MG63 (cell line): ENCODE measurements around the gene NEUROD6. TPM values are rescaled to one million over a fixed set of nuclear protein-coding genes. Genes with fewer than 3 reads are reported as not detected.

ENCODE experiments used
- DNase-seq: peaks from one replicate; pipeline ENCODE4 v3.0.0-alpha.2; 2020
- H3K27me3 ChIP-seq: fragments of 250-450 bp; sonication (Bioruptor Pico); 2 replicates; pipeline ENCODE4 v1.5.1; 2020; ENCODE audit warnings: mild to moderate bottlenecking, moderate library complexity
- H3K36me3 ChIP-seq: fragments of 250-450 bp; sonication (Bioruptor Pico); 2 replicates; pipeline ENCODE4 v1.5.1; 2020; ENCODE audit warnings: mild to moderate bottlenecking, moderate library complexity
- H3K4me3 ChIP-seq: fragments of 250-450 bp; sonication (Bioruptor Pico); 2 replicates; pipeline ENCODE4 v1.5.1; 2020; ENCODE audit warnings: mild to moderate bottlenecking, moderate library complexity
- H3K9me3 ChIP-seq: fragments of 250-450 bp; sonication (Bioruptor Pico); 2 replicates; pipeline ENCODE4 v1.5.1; 2020; ENCODE audit warnings: mild to moderate bottlenecking, moderate library complexity
- total RNA-seq: library from RNA; depleted of rRNA; stranded (reverse); fragments of >200 nt; shearing (Covaris generic); gene quantifications from 2 replicates; pipeline ENCODE4 v1.2.3, GENCODE V29; 2014; ENCODE audit warnings: low replicate concordance

Gene NEUROD6
- total RNA-seq, 1 experiment from 2014 or later: not detected

DNA sequence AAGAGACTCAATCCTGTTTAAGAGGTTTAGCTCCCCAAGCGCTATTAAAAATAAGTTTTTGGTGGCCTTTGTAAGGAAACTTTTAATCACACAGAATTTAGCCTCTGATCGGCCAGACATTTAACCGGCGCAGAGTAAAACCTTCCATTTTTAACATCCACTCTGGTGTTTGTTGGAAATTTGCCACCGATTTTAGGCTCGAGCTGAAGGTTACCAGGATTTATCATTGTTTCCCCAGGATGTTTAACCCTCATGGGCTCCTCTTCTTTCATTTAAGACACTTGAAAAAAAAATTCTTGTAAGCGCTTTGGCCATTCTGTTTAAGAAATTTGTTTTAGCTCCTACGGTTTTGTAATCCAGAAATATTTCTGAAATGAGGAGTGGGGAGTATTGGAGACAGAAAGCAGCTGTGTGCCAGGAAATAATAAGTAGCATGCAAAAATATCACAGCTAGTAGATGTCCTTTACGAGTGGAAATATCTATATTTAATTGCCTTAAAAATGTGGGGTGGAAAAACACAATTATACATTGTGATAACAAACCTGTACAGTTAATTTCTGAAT, 3.4 kb downstream of the NEUROD6 start:
- Histone ChIP-seq H3K27me3 (peaks cover 62% of the 10 kb centered on the region), H3K4me3 (no peak overlapping the region), H3K36me3 (no peaks in the 10 kb centered on the region), H3K9me3 (no peaks in the 10 kb centered on the region)
- no peak for DNase-seq

GRCh38 chr7:31336202-31337001, 4.1 kb downstream of the NEUROD6 start:
- no peaks in the 10 kb centered on the region for H3K9me3 ChIP-seq
- no peak for DNase-seq
- H3K36me3 ChIP-seq: no peaks in the 10 kb centered on the region
- peaks cover 58% of the 10 kb centered on the region for H3K27me3 ChIP-seq
- no peak overlapping the region for H3K4me3 ChIP-seq

DNA sequence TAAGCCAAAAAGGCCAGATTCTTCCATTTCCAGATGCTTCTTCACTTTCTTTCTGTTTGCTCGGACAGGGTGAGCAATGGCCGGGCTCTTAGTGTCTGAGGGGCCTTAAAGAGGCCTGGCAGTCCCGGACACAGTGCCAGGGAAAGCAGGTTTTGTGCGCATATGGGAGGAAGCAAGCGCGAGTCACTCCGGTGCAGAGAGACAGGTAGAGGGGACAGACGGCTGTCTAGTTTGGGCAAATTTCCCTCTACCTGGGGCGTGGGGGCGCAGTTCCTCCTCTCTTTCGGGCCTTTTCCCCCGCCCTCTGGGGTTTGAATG, 4.7 kb downstream of the NEUROD6 start:
- Histone ChIP-seq H3K27me3 (peaks cover 52% of the 10 kb centered on the region), H3K4me3 (no peak overlapping the region), H3K36me3 (no peaks in the 10 kb centered on the region), H3K9me3 (no peaks in the 10 kb centered on the region)
- no peak for DNase-seq

DNA sequence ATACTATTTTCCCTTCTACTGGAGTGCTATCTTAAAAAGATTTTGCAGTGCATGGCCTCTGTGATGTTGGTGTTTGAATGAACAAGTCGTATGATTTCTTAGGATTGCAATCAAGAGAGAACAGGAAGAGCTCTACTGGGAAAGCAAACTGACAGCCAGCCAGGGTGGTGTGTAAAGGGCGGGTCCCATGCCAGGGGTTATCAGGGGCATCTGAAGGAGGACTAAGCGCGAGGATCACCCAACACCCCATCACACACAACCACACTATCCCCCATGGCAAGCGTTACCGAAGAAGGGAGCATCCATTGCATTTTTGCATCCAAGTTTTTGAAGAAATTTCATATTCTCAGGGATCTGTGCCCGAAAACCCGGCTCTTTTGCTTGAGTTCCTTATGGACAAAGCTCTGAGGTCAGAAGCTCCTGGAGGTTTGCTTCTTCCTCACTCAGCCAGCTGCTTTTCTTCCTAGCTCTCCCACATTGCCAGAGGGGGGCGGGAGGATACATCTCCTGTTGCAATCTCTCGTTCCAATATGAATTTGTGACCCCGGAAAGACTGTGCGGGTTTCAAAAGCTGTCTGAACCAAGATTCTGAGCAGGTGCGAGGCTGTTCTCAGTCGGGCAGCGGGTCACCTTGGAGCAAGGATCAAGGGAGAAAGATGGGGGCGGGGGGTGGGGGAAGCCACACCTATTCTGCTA, 5.2 kb downstream of the NEUROD6 start:
- no peak overlapping the region for H3K4me3 ChIP-seq
- H3K9me3 ChIP-seq: no peaks in the 10 kb centered on the region
- H3K36me3 ChIP-seq: no peaks in the 10 kb centered on the region
- peaks cover 48% of the 10 kb centered on the region for H3K27me3 ChIP-seq
- no peak for DNase-seq

DNA sequence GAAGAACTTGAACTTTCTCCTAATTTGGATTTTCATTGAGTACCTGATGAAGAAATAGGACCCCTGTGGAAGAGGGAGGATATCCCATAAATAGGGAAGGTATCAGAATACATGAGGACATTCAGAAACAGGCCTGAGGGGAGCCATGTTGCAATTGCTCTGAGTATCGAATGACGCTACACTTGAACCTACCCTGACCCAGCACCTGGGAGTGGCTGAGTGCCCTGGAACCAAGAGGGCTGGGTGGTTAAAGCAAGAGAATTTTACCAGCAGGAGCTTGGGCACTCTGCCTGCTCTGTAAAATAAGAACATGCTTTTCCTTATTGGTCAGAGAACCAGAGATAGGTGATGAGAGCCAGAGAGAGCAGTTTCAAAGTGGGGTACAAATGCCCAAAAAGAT, 7.2 kb downstream of the NEUROD6 start:
- Histone ChIP-seq H3K4me3 (no peak overlapping the region), H3K9me3 (no peaks in the 10 kb centered on the region), H3K27me3 (peaks cover 31% of the 10 kb centered on the region), H3K36me3 (no peaks in the 10 kb centered on the region)
- no peak for DNase-seq

- Histone ChIP-seq H3K4me3 (no peak overlapping the region), H3K9me3 (no peaks in the 10 kb centered on the region), H3K36me3 (no peaks in the 10 kb centered on the region), H3K27me3 (no peaks in the 10 kb centered on the region)
- DNase-seq: peak; percentile 21
Measured at GRCh38 chr7:31327071-31327470, 13.5 kb downstream of the NEUROD6 start.

- no peak for DNase-seq
- Histone ChIP-seq H3K27me3 (no peaks in the 10 kb centered on the region), H3K9me3 (no peaks in the 10 kb centered on the region), H3K36me3 (no peaks in the 10 kb centered on the region), H3K4me3 (no peak overlapping the region)
Measured at GRCh38 chr7:31326416-31326815, 14.1 kb downstream of the NEUROD6 start.

- DNase-seq: no peak
- H3K27me3 ChIP-seq: peaks cover 9% of the 10 kb centered on the region; the same call in 1 of the 2 replicates
Measured at GRCh38 chr7:31323101-31323500, 17.4 kb downstream of the NEUROD6 start.

DNA sequence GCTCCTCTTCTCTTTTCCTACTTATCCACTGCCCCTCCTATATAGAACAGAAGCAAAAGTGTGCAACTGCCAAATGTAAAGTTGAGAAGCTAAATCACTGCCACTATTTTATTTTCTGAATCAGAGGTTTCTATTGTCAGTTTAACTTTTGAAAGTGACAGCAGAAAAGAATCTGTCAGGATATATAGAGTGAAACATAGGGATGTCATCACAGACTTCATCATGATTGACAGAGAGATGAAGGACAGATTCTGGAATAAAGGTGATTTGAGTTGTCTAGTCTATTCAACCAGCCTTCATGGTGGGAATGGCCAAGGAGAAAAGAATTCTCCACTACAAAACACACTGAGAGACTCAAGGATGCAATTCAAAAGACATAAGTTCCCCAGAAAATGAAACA, 19.9 kb downstream of the NEUROD6 start:
- DNase-seq: no peak

More at GRCh38 chr7:31323101-31323500, 17.4 kb downstream of the NEUROD6 start:
- no peak overlapping the region for H3K4me3 ChIP-seq
- H3K9me3 ChIP-seq: no peaks in the 10 kb centered on the region
- H3K36me3 ChIP-seq: no peaks in the 10 kb centered on the region

DNA sequence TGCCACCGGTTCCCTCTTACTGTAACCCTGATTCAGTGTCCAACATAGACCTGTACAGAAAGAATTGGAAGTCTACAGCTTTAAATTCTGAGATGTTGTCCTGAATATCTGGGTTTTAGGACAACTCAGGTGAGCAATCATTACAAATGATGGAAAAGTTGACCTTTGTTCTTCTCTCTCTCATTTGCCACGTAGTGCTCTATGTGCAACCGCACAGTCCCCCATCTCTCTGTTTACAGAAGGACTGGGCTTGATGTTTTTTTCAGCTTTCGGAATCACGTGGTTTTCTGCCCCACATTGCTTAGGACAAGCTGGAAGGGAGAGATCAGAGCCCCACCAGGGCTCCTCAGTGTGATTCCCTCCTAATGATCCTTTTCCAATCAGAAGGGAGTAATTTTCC, 22.2 kb downstream of the NEUROD6 start:
- H3K27me3 ChIP-seq: peaks cover 12% of the 10 kb centered on the region
- H3K36me3 ChIP-seq: no peaks in the 10 kb centered on the region
- H3K4me3 ChIP-seq: no peak overlapping the region
- DNase-seq: no peak
- no peaks in the 10 kb centered on the region for H3K9me3 ChIP-seq

More for the DNA sequence above, 19.9 kb downstream of the NEUROD6 start:
- no peak overlapping the region for H3K4me3 ChIP-seq
- H3K27me3 ChIP-seq: peaks cover 12% of the 10 kb centered on the region
- no peaks in the 10 kb centered on the region for H3K36me3 ChIP-seq
- no peaks in the 10 kb centered on the region for H3K9me3 ChIP-seq

DNA sequence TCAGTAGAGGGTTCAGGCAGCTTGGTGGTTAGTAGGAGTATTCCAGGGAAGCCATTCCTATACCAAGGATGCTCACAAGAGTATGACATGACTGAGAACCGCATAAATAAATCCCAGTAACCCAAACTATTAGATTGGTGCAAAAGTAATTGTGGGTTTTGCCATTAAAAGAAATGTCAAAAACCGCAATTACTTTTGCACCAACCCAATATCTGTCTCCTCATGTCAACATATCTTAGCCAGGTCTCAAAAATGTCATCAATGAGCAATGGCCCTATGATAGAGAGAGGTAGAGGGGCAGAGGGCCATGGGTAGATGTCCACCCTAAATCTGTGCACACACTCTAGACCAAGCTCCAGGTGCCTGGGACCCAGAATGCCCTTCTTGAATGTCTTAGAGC, 23.6 kb downstream of the NEUROD6 start:
- peaks cover 12% of the 10 kb centered on the region for H3K27me3 ChIP-seq
- no peaks in the 10 kb centered on the region for H3K36me3 ChIP-seq
- no peak for DNase-seq
- no peak overlapping the region for H3K4me3 ChIP-seq
- no peaks in the 10 kb centered on the region for H3K9me3 ChIP-seq

GRCh38 chr7:31315758-31316157, 24.8 kb downstream of the NEUROD6 start:
- DNase-seq: no peak
- no peak overlapping the region for H3K4me3 ChIP-seq
- H3K36me3 ChIP-seq: no peaks in the 10 kb centered on the region
- H3K27me3 ChIP-seq: peaks cover 17% of the 10 kb centered on the region
- no peaks in the 10 kb centered on the region for H3K9me3 ChIP-seq

GRCh38 chr7:31314781-31315180, 25.7 kb downstream of the NEUROD6 start:
- no peaks in the 10 kb centered on the region for H3K9me3 ChIP-seq
- no peak overlapping the region for H3K4me3 ChIP-seq
- no peaks in the 10 kb centered on the region for H3K36me3 ChIP-seq
- H3K27me3 ChIP-seq: peaks cover 16% of the 10 kb centered on the region
- no peak for DNase-seq

DNA sequence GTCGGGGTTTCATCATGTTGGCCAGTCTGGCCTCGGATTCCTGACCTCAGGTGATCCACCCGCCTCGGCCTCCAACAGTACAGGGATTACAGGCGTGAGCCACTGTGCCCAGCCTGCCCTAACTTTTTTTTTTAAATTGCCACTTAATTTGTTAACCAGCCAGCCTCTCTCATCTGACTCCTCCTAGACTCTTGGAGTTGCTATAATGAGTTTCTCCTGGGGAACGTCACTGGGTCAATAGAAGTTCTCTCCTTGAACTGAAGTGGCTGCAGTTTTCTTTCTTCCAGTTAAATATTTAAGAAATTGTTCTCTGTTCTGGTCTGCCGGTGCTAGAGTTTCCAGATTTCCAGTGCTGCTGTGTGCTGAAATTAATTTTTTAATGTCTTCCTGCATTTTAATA, 27.6 kb downstream of the NEUROD6 start:
- Histone ChIP-seq H3K4me3 (no peak overlapping the region), H3K27me3 (peaks cover 17% of the 10 kb centered on the region), H3K36me3 (no peaks in the 10 kb centered on the region), H3K9me3 (no peaks in the 10 kb centered on the region)
- DNase-seq: no peak

DNA sequence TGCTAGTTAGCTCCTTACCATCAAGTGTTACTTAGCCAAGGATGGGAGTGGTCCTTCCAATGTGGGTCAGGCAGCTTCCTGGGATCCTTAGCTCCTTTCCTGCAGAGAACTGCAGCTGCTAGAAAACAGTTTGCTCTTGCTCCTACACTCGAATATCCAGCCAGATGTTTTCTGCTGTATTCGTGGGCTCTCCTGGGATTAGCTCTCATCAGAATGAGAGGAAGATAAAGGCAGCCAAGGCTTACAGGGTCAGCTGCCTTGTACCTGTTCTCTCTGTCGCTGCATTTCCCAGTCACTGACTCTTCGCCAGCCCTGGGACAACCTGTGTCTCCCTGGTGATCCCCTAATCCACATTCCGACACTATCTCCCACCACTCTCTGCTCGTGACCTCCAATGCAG, 29.0 kb downstream of the NEUROD6 start:
- no peak for DNase-seq
- Histone ChIP-seq H3K36me3 (no peaks in the 10 kb centered on the region), H3K9me3 (no peaks in the 10 kb centered on the region), H3K27me3 (peaks cover 19% of the 10 kb centered on the region), H3K4me3 (no peak overlapping the region)

DNA sequence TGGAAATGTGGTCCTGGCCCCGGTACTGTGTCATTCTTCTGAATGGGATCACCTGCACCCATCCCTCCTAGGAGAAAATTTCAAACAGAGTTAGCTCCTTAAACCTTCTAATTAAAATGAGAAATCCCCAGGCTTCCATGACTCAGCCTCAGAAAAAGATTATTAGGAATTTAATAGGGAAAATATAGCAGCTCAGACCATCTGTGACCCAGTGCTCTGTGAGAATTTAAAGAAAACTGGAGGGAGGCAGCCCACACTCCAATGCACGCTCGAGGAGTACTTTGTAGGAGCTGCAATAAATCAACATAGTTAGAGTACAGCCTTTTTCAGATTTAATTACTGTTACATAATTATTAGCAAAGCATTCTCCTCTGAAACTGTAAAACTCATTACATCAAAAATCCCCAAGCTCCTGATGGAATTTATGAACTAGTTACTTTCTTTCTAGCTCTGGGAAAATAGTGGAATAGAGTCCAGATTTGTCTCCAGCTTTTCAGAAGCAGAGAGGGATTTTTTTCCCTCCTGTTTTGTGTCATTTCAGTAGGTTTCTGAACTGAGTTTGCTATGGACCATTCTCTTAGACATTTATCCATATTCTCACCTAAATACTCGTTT, 30.1 kb downstream of the NEUROD6 start:
- H3K27me3 ChIP-seq: peaks cover 19% of the 10 kb centered on the region
- no peak overlapping the region for H3K4me3 ChIP-seq
- H3K36me3 ChIP-seq: no peaks in the 10 kb centered on the region
- H3K9me3 ChIP-seq: no peaks in the 10 kb centered on the region
- DNase-seq: no peak

DNA sequence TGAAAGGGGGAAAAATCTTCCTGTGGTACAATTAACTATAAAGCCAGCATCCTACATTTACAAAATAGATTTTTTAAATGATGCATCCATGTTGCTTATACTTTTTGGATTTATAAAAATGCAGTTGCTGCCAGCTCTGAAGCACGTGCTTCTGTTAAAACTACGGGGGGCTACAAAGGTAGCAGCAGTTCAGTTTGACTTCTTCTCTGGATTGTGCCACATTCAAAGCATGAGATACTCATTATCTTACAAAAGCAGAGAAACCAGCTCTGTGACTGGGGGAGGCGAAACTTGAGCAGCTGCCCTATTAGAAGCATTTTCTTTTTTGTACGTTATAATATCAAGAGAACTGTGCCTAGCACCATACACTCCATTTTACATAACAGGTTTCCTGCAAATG, 31.1 kb downstream of the NEUROD6 start:
- no peak overlapping the region for H3K4me3 ChIP-seq
- H3K36me3 ChIP-seq: no peaks in the 10 kb centered on the region
- H3K9me3 ChIP-seq: no peaks in the 10 kb centered on the region
- no peak for DNase-seq
- H3K27me3 ChIP-seq: peaks cover 19% of the 10 kb centered on the region
